Muscle of arm (tissue), 12 donors: ENCODE data around the gene SLC39A13. TPM values are rescaled to one million over a fixed set of nuclear protein-coding genes. Genes with fewer than 3 reads are reported as not detected.

ENCODE experiments used
- DNase-seq: peaks from one replicate; pipeline ENCODE4 v3.0.0-alpha.2; 2013
- polyA plus RNA-seq, 12 donors: library from polyadenylated mRNA; unstranded; fragments of 120-200 nt; gene quantifications; one replicate each; pipeline ENCODE4 v1.2.1, GENCODE V29; 2013; ENCODE audit not compliant: insufficient read length in 12 of 12

Gene SLC39A13
- polyA plus RNA-seq, 12 donors = 28.2 to 65.2 (median 31.6) TPM; not detected in 1

- DNase-seq = no peak
Observed at GRCh38 chr11:47380078-47380477, 28.3 kb upstream of the SLC39A13 start.

- no peak for DNase-seq
Observed at GRCh38 chr11:47383071-47383470, 25.3 kb upstream of the SLC39A13 start.

GRCh38 chr11:47384498-47384897, 23.9 kb upstream of the SLC39A13 start:
- no peak for DNase-seq

GRCh38 chr11:47387944-47388696, 20.3 kb upstream of the SLC39A13 start:
- no peak for DNase-seq

- no peak for DNase-seq
Observed at GRCh38 chr11:47388697-47389576, 19.5 kb upstream of the SLC39A13 start.

GRCh38 chr11:47389577-47390421, 18.6 kb upstream of the SLC39A13 start:
- no peak for DNase-seq

GRCh38 chr11:47390422-47390760, 18.0 kb upstream of the SLC39A13 start:
- no peak for DNase-seq

- no peak for DNase-seq
Observed at GRCh38 chr11:47391077-47391583, 17.3 kb upstream of the SLC39A13 start.

- no peak for DNase-seq
Observed at GRCh38 chr11:47391711-47392432, 16.5 kb upstream of the SLC39A13 start.

GRCh38 chr11:47392546-47393162, 15.7 kb upstream of the SLC39A13 start:
- DNase-seq = no peak

GRCh38 chr11:47393163-47394049, 15.0 kb upstream of the SLC39A13 start:
- no peak for DNase-seq

- no peak for DNase-seq
Observed at GRCh38 chr11:47394050-47394321, 14.4 kb upstream of the SLC39A13 start.

- no peak for DNase-seq
Observed at GRCh38 chr11:47394322-47395222, 13.8 kb upstream of the SLC39A13 start.

- no peak for DNase-seq
Observed at GRCh38 chr11:47395223-47396048, 13.0 kb upstream of the SLC39A13 start.

- no peak for DNase-seq
Observed at GRCh38 chr11:47396049-47396320, 12.4 kb upstream of the SLC39A13 start.

GRCh38 chr11:47398011-47398410, 10.4 kb upstream of the SLC39A13 start:
- DNase-seq = no peak

GRCh38 chr11:47398551-47398950, 9.8 kb upstream of the SLC39A13 start:
- DNase-seq = no peak
